D721Med (cell line): ENCODE data around the gene MTUS2.

Experiments
- DNase-seq: peaks from one replicate; pipeline ENCODE4 v3.0.0; 2011; ENCODE audit warnings: low spot score; ENCODE audit not compliant: insufficient read length
- FAIRE-seq: peaks from 2 replicates; lab custom pipeline; 2011; peaks lifted over from hg19 to GRCh38; lab: Jason Lieb, UNC
- CTCF ChIP-seq: IDR thresholded peaks from 2 replicates; pipeline ENCODE4 v1.5.1; 2012; ENCODE audit warnings: mild to moderate bottlenecking, control low read depth; ENCODE audit not compliant: insufficient read depth; ENCODE audit errors: missing control alignments

The MTUS2 gene

DNA sequence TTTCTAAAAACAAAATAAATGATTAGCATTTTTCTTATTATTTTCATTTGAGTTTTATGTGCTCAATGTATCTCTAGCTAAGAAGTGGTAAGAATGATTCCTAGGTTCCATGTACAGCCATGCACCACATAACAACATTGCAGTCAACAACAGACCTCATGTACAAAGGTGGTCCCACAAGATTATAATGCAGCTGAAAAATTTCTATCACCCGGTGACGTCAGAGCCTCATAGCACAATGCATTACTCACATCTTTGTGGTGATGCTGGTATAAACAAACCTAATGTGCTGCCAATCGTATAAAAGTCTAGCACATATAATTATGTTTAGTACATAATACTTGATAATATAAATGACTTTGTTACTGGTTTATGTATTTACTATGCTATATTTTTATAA, 654.9 kb downstream of the MTUS2 start:
- FAIRE-seq, result no peak
- no peak for DNase-seq
- no peak for TF ChIP-seq CTCF

- no peak for TF ChIP-seq CTCF
- FAIRE-seq (no peak), DNase-seq (no peak)
Observed at GRCh38 chr13:29476046-29476445, 655.9 kb downstream of the MTUS2 start.

DNA sequence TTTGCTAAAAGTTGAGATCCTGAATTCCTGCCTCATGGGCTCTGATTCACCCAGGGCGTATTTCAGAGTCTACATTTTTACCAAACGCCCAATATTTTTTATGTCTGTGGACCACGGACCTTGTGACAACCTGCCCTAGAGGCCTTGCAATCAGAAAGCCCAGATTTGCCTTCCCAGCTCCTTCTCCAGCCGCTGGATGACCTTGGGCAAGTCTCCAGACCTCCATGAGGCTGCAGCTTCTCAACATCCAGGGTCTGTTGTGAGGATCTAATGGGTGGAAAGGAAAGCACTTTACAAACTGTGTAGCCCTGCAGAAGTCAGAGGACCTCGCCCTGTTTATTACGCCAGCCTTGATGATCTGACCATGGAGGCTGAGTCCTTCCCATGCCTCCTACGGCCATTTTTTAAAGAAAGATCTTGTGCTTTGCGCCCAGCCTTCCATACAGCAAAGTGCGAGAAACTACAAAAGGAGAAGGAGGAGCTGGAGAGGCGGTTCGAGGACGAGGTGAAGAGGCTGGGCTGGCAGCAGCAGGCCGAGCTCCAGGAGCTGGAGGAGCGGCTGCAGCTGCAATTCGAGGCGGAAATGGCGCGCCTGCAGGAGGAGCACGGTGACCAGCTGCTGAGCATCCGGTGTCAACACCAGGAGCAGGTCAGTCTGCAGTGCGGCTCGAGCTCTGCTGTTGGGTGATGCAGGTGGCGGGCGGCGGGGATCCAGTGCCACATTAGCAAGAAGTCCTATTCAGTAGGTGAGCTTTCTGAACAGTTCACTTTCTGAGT, 659.8 kb downstream of the MTUS2 start:
- no peak for DNase-seq
- FAIRE-seq, result no peak

DNA sequence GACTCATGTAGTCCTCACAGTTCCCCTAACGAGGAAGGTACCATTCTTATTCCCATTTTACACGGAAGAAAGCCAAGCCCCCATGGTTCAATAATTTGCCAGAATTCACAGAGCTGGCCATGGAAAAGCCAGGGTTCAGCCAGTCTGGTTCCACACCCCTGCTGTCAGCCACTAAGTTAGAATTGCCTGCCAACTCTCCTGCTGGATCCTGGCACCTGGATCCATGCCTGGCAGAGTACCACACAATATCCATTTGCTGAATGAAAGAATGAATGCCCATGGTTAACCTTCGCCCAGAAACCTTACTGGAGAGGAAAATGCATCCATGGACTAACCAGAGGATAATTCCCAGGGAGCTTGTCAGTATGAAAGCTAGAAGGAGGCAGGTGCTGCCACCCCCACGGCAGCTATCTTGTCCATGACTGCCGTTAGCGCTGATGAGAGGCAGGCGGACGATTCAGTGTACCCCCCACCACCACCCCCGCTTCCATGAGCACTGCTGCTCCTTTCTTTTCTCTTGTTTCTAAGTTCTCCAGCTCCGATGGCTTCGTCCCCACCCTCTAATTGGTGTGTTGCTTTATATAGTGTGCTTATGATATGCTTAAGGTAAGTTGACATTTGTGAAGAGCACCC, 660.9 kb downstream of the MTUS2 start:
- FAIRE-seq, result no peak
- TF ChIP-seq CTCF, result no peak
- no peak for DNase-seq

More for the DNA sequence above, 659.8 kb downstream of the MTUS2 start:
- no peak for TF ChIP-seq CTCF

GRCh38 chr13:29481603-29482002, 661.5 kb downstream of the MTUS2 start:
- DNase-seq (no peak), FAIRE-seq (no peak)
- TF ChIP-seq CTCF, result no peak

DNA sequence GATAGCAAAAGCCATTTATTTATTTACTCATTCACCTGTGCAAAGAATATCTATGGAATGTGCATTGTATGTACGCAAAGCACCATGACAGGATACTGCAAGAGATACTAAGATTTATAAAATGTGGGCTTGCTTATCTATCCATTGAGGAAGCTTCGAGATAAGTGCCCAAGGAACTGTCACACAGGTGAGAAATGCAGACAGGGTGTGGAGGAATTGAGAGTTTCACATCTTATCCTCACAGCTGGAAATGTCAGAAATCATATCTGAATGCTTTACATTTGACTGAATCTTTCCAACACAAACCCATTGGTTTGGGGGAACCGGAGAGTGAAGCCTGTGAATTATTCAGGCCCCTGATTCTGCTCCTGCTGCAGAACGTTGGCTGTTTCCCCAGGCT, 662.4 kb downstream of the MTUS2 start:
- no peak for TF ChIP-seq CTCF
- no peak for FAIRE-seq
- DNase-seq, result no peak

DNA sequence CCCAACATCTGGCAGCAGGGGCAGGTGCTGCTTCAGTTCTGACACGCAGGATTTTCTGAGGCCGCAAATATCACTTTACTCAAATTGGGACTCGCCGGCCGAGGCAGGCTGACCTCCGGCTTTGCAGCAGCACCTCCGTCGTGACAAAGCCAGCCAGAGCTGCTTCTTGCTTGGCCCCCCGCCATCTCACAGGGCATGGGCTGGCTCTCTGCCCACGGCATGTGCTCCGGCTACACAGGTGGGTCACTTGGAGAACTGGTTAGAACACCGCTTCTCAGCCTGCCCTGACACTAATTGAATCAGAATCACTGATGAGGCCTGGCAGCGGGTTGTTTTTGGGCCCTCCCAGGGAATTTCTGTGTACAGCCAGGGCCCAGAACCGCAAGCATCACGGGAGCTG, 663.1 kb downstream of the MTUS2 start:
- no peak for DNase-seq
- no peak for FAIRE-seq
- no peak for TF ChIP-seq CTCF
